RWPE2 (cell line): ENCODE measurements around the gene PRG2.

Experiments used
- ATAC-seq: fragments of 200-7000 bp; cut with Tn5 transposase; 3 replicates; pipeline ENCODE4 v1.9.1; 2021; ENCODE audit warnings: low read depth
- DNase-seq: peaks from one replicate; pipeline ENCODE4 v3.0.0-alpha.2; 2020; ENCODE audit warnings: low spot score
- H3K27ac ChIP-seq: fragments of 450-650 bp; 2 replicates; pipeline ENCODE4 v1.5.1; 2017; ENCODE audit warnings: mild to moderate bottlenecking; ENCODE audit not compliant: poor library complexity, severe bottlenecking
- H3K27me3 ChIP-seq: fragments of 250-450 bp; sonication (Bioruptor Pico); 2 replicates; pipeline ENCODE4 v1.5.1; 2021; ENCODE audit warnings: mild to moderate bottlenecking, moderate library complexity; ENCODE audit not compliant: insufficient read depth, poor library complexity, severe bottlenecking
- H3K36me3 ChIP-seq: fragments of 250-450 bp; sonication (Bioruptor Pico); 2 replicates; pipeline ENCODE4 v1.5.1; 2020; ENCODE audit warnings: low read depth, mild to moderate bottlenecking, moderate library complexity
- H3K4me1 ChIP-seq: fragments of 250-450 bp; sonication (Bioruptor Pico); 2 replicates; pipeline ENCODE4 v1.5.1; 2021; ENCODE audit warnings: mild to moderate bottlenecking, moderate library complexity; ENCODE audit not compliant: insufficient read depth, poor library complexity, severe bottlenecking
- H3K4me3 ChIP-seq: fragments of 250-450 bp; sonication (Bioruptor Pico); 2 replicates; pipeline ENCODE4 v1.5.1; 2021; ENCODE audit warnings: mild to moderate bottlenecking, moderate library complexity; ENCODE audit not compliant: severe bottlenecking
- H3K9me3 ChIP-seq: fragments of 250-450 bp; sonication (Bioruptor Pico); 2 replicates; pipeline ENCODE4 v1.5.1; 2021; ENCODE audit warnings: mild to moderate bottlenecking, moderate library complexity; ENCODE audit not compliant: severe bottlenecking
- TF ChIP-seq, protein P1 (sequence below): fragments of 450-650 bp; IDR thresholded peaks from one replicate; pipeline ENCODE4 v1.5.1; 2017; ENCODE audit warnings: mild to moderate bottlenecking, moderate library complexity; ENCODE audit not compliant: poor library complexity, severe bottlenecking

Gene PRG2

DNA sequence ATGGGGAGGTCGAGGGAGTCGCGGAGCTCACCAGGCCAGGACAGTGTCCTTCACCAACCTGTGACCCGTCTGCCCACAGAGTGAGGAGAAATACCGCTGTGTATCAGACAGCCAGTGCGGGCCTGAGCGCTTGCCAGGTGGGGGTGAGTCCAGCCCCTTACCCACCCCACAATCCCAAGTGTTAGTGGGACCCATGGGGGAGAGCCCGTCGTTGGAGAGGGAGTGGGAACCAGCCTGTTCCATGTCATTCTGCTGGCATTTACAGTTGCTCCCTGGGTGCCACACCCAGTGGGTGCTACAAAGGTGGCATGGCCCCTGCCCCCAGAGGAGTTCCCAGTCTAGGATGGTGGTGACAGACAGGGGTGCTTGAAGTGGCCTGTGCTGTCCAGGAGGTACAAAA, 43.1 kb downstream of the PRG2 start:
- no peaks in the 10 kb centered on the region for H3K4me1 ChIP-seq
- TF ChIP-seq, protein P1, sequence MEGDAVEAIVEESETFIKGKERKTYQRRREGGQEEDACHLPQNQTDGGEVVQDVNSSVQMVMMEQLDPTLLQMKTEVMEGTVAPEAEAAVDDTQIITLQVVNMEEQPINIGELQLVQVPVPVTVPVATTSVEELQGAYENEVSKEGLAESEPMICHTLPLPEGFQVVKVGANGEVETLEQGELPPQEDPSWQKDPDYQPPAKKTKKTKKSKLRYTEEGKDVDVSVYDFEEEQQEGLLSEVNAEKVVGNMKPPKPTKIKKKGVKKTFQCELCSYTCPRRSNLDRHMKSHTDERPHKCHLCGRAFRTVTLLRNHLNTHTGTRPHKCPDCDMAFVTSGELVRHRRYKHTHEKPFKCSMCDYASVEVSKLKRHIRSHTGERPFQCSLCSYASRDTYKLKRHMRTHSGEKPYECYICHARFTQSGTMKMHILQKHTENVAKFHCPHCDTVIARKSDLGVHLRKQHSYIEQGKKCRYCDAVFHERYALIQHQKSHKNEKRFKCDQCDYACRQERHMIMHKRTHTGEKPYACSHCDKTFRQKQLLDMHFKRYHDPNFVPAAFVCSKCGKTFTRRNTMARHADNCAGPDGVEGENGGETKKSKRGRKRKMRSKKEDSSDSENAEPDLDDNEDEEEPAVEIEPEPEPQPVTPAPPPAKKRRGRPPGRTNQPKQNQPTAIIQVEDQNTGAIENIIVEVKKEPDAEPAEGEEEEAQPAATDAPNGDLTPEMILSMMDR, result no peak
- H3K36me3 ChIP-seq, result no peaks in the 10 kb centered on the region

DNA sequence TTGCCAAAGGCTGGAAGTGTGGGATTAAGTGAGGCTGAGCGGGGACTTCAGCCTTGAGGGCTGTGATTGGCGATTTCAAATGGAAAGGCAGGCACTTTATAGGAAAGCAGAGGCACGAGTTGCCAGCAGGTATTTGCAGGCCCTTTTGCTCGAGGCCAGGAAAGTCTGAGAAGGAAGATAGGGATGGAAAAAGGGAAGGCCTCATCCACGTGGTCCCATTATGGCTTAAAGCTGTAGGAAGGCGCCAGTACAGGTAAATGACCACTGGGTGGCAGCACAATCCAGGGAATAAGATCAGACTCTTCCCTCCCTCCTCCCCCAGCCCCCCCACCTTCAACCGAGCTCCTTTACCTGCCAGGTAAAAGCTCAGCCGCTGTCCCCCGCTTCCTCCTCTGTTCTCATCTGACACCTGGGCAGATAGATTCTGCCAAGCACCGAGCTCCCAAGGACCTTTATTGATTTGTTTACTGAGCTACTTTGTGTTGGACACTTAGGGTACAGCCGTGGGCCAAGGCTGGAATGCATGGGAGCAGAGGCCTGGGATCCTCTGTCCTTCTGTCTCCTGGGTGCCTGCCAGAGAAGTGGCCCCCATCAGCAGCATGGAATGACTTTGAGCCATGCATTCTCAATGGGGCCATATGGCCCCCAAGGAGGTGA, 44.8 kb downstream of the PRG2 start:
- no peaks in the 10 kb centered on the region for H3K4me1 ChIP-seq
- no peaks in the 10 kb centered on the region for H3K9me3 ChIP-seq
- TF ChIP-seq, protein P1, result peak; percentile 78
- H3K36me3 ChIP-seq, result no peaks in the 10 kb centered on the region
- no peak for DNase-seq
- H3K4me3 ChIP-seq, result no peak overlapping the region
- no peak overlapping the region for H3K27ac ChIP-seq
- no peaks in the 10 kb centered on the region for H3K27me3 ChIP-seq
- peak; percentile 76 for ATAC-seq

More for the DNA sequence above, 43.1 kb downstream of the PRG2 start:
- no peak overlapping the region for H3K27ac ChIP-seq
- H3K4me3 ChIP-seq, result no peak overlapping the region
- no peaks in the 10 kb centered on the region for H3K9me3 ChIP-seq
- DNase-seq (no peak), ATAC-seq (no peak)
- no peaks in the 10 kb centered on the region for H3K27me3 ChIP-seq

DNA sequence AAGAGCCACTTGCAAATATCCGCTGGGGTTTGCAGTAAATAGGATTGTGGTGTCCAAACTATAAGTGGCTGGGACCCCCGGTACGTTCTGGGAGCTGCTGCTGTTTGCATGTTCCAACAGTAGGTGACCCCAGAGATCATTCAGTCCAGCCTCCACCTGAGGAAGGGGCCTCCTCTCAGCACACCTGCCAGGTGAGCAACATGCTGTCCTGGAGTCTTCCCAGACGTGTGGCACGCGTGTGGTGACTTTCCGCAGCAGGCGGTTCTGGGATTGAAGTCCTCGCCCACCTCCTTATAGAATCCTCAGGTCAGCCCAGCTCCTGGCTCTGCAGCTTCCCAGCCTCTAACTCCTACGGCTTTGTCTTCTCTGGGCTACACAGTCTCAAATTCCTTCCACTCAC, 45.6 kb downstream of the PRG2 start:
- no peak overlapping the region for H3K4me3 ChIP-seq
- H3K27ac ChIP-seq, result no peak overlapping the region
- no peaks in the 10 kb centered on the region for H3K27me3 ChIP-seq
- ATAC-seq, result no peak
- H3K9me3 ChIP-seq, result no peaks in the 10 kb centered on the region
- TF ChIP-seq, protein P1, result no peak
- no peaks in the 10 kb centered on the region for H3K36me3 ChIP-seq
- H3K4me1 ChIP-seq, result no peaks in the 10 kb centered on the region
- DNase-seq, result no peak

DNA sequence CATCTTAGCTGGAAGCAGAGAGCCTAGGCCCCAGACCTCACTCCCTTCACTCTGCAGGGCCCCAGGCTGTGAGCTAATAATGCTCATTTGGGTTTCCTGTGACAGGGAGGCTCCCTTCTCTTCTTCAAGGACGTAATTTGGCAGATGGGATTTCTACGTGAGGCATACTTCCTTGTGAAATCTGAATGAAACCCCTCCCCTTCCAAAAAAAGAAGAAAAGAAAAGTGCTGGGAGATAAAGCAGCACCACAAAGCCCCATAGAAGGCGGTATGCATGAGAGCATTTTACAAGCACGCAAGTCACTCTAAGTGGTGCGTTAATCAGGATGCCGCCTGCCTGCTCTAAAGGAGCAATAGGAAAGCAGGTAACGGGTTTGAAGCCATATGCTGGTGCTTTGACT, 46.6 kb downstream of the PRG2 start:
- Histone ChIP-seq H3K27me3 (no peaks in the 10 kb centered on the region), H3K36me3 (no peaks in the 10 kb centered on the region), H3K27ac (no peak overlapping the region), H3K4me1 (no peaks in the 10 kb centered on the region), H3K4me3 (no peak overlapping the region), H3K9me3 (no peaks in the 10 kb centered on the region)
- DNase-seq (no peak), ATAC-seq (no peak)
- TF ChIP-seq, protein P1, result no peak

DNA sequence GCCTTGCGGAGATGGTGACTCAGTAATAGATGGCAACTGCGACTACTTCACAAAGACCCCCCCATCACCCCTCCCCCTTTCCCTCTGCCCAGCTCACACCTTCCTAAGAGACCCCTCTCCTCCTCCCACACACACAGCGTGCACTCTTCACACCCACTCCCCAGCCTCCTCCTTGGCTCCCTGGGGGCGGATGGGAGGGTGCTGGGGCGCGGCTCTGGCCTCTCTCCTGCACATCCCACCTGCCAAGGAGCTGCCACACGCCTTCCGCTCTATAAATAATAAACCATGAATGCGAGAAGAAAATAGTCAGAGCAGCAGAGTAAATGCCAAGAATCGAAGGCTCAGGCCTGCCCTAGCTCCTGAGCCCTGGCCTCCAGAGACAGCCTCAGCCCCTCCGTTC, 47.7 kb downstream of the PRG2 start:
- DNase-seq (no peak), ATAC-seq (no peak)
- no peaks in the 10 kb centered on the region for H3K27me3 ChIP-seq
- TF ChIP-seq, protein P1, result no peak
- no peaks in the 10 kb centered on the region for H3K36me3 ChIP-seq
- no peaks in the 10 kb centered on the region for H3K9me3 ChIP-seq
- no peaks in the 10 kb centered on the region for H3K4me1 ChIP-seq
- no peak overlapping the region for H3K27ac ChIP-seq
- H3K4me3 ChIP-seq, result no peak overlapping the region
